ENCODE results near the gene SPATA31E1.
"Not testable (repeated sequence)": the region's sequence is repeated elsewhere in the genome, so short reads cannot be mapped to it uniquely, and the experiment has no call there.

SPATA31E1 gene

DNA sequence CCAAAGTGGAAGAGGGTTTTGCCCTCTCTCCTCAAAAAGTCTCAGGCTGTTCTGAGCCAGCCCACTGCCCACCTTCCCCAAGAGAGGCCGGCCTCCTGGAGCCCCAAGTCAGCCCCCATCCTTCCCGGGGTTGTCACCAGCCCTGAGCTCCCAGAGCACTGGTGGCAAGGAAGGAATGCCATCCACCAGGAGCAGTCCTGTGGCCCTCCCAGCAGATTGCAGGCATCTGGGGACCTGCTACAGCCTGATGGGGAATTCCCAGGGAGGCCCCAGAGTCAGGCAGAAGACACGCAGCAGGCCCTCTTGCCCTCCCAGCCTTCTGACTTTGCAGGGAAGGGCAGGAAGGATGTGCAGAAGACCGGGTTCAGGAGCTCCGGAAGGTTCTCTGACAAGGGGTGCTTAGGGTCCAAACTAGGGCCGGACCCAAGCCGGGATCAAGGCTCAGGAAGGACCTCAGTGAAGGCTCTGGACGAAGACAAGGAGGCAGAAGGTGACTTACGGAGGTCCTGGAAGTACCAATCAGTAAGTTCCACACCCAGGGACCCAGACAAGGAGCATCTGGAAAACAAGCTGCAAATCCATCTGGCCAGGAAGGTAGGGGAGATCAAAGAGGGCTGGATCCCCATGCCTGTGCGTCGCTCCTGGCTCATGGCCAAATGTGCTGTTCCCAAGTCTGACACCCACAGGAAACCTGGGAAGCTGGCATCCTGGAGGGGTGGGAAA lies 3.7 kb downstream of the SPATA31E1 start:
- no peak for DNase-seq (ENCODE audit: low spot score)

DNA sequence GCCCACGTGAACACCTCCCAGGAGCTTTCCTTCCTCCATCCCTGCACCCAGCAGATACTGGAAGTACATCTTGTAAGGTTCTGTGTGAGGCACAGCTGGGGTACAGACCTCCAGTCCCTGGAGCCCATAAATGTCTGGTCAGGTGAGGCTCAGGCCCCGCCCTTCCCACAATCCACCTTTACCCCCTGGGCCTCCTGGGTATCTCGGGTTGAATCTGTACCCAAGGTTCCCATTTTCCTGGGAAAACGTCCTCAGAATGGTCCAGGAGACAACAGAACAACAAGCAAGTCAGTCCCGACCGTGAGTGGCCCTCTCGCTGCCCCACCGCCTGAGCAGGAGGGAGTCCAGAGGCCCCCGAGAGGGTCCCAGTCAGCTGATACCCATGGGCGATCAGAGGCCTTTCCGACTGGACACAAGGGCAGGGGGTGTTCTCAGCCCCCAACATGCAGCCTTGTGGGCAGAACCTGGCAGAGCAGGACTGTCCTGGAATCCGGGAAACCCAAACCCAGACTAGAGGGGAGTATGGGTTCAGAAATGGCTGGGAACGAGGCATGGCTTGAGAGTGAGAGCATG lies 4.3 kb downstream of the SPATA31E1 start:
- DNase-seq (ENCODE audit: low spot score): no peak

DNA sequence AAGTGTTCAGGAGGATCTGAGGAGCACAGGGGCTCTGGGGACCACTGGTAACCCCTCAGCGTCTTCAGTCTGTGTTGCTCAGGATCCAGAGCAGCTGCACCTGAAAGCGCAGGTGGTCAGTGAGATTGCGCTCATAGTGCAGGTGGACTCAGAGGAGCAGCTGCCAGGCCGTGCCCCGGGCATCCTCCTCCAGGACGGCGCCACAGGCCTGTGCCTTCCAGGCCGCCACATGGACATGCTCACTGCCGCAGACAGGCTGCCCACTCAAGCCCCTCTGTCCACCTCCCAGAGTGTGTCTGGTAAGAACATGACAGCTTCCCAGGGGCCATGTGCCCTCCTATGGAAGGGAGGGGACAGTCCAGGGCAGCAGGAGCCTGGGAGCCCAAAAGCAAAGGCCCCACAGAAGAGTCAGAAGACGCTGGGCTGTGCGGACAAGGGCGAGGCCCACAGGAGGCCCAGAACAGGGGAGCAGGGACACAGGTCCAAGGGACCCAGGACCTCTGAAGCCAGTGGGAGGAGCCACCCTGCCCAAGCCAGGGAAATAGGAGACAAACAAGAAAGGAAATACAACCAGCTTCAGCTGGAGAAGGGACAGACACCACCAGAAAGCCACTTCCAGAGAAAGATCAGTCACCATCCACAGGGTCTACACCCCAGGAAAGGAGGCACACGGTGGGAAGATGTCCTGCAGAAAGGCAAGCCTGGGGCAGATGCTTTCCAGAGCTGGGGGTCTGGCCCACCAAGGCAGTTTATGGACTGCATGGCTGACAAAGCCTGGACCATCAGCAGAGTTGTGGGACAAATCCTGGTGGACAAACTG lies 5.2 kb downstream of the SPATA31E1 start:
- no peak for DNase-seq (ENCODE audit: low spot score)

DNA sequence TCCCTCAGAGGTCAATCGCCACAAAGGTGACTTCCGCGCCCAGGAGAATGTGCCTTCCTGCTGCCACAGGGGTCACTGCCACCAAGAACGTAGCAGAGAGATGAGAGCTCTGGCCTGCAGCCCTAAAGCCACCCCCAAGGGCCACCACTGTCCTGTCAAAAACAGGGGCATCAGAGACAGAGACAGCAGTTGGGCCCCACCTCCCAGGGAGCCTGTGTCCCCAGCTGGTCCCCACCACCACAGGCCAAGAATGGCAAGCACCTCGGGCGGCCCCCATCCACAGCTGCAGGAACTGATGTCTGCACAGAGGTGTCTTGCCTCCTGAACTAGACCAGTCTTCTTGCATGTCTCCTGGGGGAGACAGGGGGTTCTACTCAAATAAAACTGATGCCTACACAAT lies 5.8 kb downstream of the SPATA31E1 start:
- no peak for DNase-seq (ENCODE audit: low spot score)

DNA sequence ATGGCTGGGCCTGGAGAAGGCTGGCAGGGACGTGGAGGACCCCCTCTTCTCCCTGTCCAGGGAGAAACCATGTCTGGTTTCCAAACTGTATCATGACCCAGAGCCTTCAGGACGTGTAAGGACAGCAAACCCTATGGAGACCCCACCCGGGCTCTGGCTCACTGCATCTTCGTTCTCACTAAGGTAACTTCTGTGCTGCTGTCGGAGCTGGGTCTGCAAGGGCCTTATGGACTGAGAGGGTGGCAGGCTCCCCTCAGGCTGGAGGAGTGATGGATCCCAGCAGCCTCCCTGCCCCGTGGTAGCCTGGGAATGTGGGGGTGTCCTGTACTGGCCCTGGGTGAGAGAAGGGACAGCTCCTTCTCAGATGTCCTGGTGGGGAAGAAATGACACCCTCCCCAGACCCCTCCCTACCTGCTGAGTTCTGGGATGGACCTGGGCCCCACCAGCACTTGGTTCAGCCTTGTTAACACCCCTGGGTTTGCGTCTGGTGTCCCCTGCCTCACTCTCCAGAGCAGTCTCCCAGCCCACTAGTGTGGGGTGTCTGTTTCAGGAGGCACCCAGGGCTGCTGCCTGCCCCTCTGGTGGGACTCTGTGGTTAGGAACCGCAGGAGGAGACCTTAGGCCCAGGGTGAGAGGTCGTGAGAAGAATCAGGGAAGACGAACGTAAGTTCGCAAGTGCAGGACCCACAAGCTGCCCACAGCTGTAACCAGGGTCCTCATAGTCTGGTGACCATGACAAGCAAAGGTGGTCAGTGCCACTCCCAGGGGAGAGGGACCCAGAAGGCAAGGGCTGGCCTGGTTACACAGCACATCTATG lies 6.6 kb downstream of the SPATA31E1 start:
- DNase-seq (ENCODE audit: low spot score): no peak

DNA sequence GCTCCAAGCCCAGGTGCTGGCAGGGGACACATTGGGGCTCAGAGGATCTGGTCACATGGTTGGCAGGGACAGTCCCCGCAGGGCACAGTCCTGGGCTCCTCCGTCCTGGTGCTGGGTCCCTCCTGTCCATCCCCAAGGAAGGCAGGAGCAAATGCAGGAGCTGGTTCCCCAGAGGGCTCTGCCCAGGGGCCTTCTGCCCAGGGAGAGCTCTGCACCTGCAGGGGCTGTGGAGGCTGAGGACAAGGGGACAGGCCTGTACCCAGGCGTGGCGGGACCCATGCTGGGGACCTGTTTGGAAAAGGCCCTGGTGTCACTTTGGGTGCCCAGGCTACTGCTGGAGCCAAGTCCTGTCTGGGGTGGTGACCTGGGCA lies 7.2 kb downstream of the SPATA31E1 start:
- DNase-seq (ENCODE audit: low spot score): no peak

DNA sequence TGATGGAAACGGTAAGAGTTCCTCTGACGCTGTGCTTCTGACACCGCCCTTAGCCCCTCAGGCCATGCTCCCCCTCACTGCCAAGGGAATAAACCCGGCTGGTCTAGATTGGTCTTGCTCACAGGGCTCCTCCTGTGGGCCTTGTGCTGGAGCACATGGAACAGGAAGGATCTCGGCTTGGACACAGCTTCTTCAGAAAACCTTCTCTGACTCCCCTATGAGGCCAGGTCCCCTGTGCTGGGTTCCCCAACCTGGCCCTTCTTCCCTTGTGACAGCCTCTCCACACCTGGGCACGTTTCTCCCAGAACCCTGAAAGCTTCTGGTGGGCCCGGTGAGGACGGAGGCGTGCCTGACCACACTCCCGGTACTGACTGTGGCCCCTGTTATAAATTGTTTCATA lies 8.2 kb downstream of the SPATA31E1 start:
- DNase-seq (ENCODE audit: low spot score): no peak

DNA sequence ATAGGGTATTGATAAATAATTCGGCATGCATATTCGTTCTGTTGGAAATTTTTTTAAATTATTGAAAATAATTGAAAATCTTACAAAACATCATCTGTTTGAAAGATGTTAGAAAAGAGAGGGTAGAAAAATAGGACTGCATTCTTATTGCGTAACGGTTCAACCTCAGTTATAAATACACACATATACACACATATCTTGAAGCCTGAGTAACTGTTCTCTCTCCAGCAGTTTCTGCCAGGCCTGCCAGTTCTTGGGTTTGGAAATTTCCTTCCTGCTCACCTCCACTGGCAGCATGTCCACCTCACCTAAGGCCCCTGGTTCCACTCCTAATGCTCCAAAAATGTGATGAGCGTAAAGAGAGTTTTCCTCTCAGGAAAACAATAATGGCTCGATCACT lies 9.1 kb downstream of the SPATA31E1 start:
- DNase-seq (ENCODE audit: low spot score): no peak

DNA sequence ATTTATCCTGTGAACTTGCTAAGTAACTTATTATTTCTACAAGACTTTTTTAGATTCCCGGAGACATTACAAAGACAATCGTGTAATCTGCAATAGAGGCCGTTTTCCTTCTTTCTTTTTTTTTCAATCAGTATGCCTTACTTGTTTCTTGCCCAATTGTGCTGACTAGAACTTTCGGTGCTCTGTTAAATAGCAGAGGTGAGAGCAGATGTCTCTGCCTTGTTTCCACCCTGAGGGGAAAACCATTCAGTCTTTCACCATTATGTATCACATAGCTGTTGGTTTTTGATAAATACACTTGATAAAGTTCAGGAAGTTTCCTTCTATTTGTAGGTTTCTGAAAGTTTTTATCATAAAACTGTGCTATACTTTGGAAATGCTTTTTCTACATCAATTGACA lies 10.3 kb downstream of the SPATA31E1 start:
- no peak for DNase-seq (ENCODE audit: low spot score)

DNA sequence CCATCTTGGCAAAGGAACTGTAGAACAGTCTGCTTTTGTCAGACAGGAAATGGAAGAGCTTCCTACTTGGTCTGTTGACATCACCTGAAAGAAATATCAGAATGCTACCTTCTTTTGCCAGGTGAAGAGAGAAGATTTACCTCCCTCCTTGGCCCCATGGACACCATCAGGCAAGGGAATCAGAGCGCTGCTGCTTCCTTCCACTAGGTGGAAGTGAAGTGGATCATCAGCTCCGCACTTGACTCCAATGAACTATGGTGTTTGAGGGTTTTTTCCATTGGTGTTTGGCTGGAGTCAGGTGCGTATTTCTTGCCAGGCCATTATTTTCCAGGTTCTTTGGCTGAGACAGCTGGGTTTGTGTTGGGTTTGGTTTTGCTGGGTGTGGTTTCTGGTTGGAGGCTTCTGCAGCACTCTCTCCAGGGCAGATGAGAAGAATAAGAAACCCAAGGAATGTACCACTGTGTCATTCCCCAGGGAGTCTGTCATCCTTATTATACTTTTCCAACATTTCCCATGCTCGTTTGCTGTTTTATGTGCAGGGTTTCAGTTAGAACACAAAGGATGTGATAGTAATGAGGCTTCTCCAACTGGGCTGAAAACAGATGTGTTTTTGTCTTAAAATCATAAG lies 12.4 kb downstream of the SPATA31E1 start:
- DNase-seq (ENCODE audit: low spot score): no peak

DNA sequence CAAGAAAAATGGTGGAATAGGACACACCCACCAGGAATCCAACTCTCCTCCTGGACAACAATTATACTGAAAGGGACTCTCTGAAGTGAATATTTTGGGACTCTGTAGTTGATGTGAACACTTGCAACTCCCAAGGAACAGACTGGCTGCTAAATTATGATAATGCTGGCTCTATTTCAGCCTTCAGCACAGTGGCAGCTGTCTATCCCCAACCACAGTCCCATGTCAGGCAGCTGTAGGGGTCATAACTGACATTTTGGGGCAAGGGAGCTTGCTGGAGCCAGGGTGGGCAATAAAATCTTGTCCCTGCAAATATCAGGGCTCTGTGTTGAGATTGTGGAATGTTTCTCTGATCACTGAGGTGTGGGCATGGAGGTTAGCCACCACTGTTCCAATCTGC lies 14.2 kb downstream of the SPATA31E1 start:
- DNase-seq (ENCODE audit: low spot score): no peak

DNA sequence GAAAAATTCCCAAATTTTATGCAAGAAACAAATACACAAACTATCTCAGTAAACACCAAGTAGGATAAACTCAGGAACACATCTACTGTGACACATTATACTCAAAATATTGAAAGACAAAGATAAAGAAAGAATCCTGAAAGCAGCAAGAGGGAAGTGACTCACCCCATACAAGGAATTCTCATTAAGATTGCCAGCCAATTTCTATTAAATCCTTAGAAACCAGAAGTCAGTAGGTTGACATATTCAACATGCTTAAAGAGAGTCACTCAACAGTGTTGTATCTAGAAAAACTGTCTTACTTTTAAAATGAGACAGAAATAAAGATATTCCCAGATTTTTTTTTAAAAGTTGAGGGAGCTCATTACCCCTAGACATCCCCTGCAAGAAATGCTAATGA lies 15.5 kb downstream of the SPATA31E1 start:
- no peak for DNase-seq (ENCODE audit: low spot score)

DNA sequence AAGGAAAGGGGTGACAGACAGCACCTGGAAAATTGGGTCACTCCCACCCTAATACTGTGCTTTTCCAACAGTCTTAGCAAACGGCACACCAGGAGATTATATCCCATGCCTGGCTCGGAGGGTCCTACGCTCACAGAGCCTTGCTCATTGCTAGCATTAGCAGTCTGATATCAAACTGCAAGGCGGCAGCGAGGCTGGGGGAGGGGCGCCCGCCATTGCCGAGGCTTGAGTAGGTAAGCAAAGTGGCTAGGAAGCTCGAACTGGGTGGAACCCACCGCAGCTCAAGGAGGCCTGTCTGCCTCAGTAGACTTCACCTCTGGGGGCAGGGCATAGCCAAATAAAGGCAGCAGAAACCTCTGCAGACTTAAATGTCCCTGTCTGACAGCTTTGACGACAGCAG lies 19.7 kb downstream of the SPATA31E1 start:
- not testable (repeated sequence) for DNase-seq (ENCODE audit: low spot score)

DNA sequence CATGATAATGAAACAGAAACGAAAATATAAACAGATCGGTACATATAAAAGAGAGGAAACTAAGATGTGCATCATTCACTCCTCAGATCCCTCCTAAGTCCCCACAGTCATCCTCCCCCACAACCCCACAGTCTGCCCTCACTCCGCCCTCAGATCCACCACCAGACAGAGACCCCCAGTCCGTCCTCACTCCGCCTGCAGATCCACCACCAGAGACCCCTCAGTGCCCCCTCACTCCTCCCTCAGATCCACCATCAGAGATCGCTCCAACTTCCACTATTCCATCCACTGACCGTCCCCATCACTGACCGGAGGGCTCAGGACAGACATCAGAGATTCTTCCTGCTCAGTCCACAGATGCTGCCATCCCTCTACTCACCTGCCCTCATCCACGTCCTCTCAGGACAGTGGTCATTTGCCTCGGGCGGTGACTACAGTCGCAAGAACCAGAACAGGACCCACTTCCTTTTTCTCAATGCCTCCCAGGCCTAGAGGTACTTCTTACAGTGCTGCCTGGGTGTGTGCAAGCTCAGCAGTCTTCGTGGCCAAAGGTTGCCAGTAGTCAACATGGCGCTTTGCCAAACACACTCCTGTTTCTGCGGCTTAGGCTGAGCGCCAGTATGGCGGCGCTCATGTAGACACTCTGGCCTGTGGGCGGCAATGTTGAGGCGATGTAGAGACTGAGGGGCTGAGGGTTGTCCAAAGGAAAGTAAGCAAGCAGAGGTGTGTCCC lies 26.8 kb downstream of the SPATA31E1 start:
- DNase-seq (ENCODE audit: low spot score): no peak

DNA sequence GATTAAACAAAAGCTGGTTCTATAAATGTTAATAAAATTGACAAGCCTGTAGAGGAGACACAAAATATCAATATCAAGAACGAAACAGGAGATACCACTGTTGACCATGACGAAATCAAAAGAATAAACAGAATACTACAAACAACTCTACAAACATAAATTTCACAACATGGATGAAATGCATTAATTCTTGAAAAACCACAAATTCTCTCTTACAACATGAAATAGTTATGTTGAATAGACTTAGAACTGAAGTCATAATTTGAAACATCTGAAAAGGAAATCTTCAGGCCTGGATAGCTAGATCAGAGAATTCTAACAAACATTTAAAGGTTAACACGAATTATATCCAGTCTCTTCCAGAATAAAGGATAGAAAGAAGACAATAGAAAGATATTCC lies 28.1 kb downstream of the SPATA31E1 start:
- no peak for DNase-seq (ENCODE audit: low spot score)

DNA sequence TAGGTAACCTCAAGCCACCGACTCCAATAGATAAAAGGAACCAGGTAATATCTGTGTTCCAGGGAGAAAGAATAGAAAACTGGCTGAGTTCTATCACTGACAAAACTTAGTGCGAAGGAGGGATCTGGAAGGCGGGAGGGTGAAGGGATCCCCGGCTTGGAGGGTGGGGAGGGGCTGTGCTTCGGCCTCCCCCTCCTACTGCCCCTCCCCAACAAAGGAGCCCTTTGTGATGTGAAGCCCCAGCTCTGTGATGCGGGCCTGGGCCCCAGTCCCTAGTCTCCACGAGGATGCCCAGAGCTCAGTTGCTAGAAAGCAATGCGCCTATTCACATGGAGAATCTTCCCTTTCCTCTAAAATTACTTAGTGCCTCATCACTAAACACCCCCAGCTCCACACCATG lies 35.0 kb downstream of the SPATA31E1 start, which contains the start of gene SPATA31C1:
SPATA31C1 (plus strand) TSS at position 301 of the 400 bp plus-strand sequence.
- DNase-seq (ENCODE audit: low spot score): not testable (repeated sequence)

DNA sequence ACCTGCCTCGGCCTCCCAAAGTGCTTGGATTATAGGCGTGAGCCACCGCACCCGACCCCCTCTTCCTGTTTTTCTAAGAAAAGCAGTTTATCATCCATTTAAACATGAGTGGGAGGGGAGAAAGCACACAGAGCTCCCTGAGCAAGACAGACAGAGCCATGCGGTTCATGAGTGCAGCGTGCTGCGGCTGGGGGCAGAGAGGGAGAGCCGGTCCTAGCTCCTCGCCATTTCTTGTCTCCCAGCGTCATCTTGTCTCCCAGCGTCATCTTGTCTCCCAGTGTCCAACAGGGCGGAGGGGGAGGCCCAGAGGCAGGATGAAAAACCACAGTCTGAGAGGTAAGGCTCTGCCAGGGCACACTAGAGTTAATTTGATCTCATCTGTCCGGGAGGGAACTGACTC lies 36.3 kb downstream of the SPATA31E1 start:
- DNase-seq (ENCODE audit: low spot score): not testable (repeated sequence)

DNA sequence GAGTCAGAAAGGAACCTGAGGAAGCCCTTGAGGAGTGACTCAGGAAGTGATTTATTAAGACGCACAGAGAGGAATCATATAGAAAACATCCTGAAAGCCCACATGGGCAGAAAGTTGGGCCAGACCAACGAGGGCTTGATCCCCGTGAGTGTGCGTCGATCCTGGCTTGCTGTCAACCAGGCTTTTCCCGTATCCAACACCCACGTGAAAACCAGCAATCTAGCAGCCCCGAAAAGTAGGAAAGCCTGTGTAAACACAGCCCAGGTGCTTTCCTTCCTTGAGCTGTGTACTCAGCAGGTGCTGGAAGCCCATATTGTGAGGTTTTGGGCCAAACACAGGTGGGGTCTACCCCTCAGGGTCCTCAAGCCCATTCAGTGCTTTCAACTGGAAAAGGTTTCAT lies 38.9 kb downstream of the SPATA31E1 start:
- not testable (repeated sequence) for DNase-seq (ENCODE audit: low spot score)

DNA sequence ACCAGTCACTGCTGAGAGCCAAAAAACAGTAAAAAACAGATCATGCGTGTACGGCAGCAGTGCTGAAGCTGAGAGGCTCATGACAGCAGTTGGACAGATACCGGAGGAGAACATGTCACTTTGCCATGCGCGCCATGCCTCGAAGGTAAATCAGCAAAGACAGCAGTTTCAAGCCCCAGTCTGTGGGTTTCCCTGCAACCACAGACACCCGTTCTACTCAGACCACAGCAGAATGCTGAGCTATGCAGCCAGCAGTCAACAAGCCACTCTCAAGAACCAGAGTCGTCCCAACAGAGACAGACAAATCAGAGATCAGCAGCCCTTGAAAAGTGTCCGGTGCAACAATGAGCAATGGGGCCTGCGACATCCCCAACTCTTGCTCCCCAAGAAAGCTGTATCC lies 40.3 kb downstream of the SPATA31E1 start:
- not testable (repeated sequence) for DNase-seq (ENCODE audit: low spot score)

DNA sequence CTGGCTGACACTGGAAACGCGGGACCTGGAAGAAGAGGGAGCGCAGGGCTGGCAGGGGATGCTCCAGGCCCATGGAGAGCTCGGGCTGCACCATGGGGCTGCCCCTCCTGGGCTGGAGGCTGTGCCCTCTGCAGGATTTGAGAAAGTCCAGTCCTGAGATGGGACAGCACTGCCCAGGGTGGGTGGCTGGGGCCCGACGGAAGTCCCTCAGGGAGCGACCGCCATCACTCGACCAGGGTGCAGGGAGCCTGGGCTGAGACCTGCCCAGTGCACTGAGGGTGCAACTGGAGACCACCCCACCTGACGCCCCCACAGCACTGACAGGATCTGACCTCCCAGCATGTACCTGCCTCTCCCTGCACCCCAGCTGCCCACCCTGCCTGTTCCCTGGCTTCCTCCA lies 42.2 kb downstream of the SPATA31E1 start:
- not testable (repeated sequence) for DNase-seq (ENCODE audit: low spot score)

DNA sequence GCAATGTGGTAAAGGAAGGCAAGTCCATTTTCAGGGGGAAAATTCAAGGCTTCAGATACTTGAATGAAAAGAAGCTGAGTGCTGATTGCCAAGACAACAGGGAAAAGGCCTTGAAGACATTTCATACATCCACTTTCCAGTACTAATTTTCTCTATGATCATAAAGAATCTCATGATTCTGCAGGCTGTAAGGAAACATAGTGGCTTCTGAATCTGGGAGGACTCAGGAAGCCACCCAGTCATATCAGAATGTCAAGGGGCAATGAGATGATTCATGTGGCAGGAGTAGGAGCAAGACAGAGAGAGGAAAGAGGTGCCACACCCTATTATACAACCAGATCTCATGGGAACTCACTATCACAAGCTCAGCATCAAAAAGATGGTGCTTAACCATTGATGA lies 46.5 kb downstream of the SPATA31E1 start:
- not testable (repeated sequence) for DNase-seq (ENCODE audit: low spot score)
